H1 (cell line): ENCODE measurements around the gene SFMBT2. TPM values are rescaled to one million over a fixed set of nuclear protein-coding genes. Genes with fewer than 3 reads are reported as not detected.

Source experiments
- CTCF ChIA-PET: fragments of 300-600 bp; sonication (Branson Sonifier 250); formaldehyde crosslinking; loops from one replicate; lab custom pipeline; 2021; ENCODE audit not compliant: partially characterized antibody; lab: Charles Lee
- POLR2A ChIA-PET: fragments of 300-600 bp; sonication (Branson Sonifier 250); formaldehyde crosslinking; loops from one replicate; lab custom pipeline; 2021; ENCODE audit warnings: inconsistent platforms; ENCODE audit not compliant: partially characterized antibody; lab: Charles Lee
- DNase-seq, 2 experiments: peaks; one replicate each; pipeline versions ENCODE4 v3.0.0 to v3.0.0-alpha.2; 2010 to 2022; ENCODE audit warnings: low spot score in 2 of 2, low read depth in 1 of 2, mixed read lengths in 1 of 2
- FAIRE-seq: peaks from 2 replicates; lab custom pipeline; 2011; peaks lifted over from hg19 to GRCh38; lab: Jason Lieb, UNC
- H2AFZ ChIP-seq: 2 replicates; pipeline ENCODE4 v1.8.1; 2012; ENCODE audit warnings: low read length, inconsistent platforms
- H2AK5ac ChIP-seq: 2 replicates; pipeline ENCODE4 v1.6.1; 2013; ENCODE audit warnings: low read depth, low read length
- H2BK120ac ChIP-seq: replicated peaks from 2 replicates; pipeline ENCODE3; 2013; ENCODE audit warnings: low read depth, low read length, inconsistent platforms
- H2BK12ac ChIP-seq: 2 replicates; pipeline ENCODE4 v1.6.1; 2013; ENCODE audit warnings: low read depth, low read length
- H2BK15ac ChIP-seq: 2 replicates; pipeline ENCODE4 v1.6.1; 2013; ENCODE audit warnings: low read length
- H2BK20ac ChIP-seq: 2 replicates; pipeline ENCODE4 v1.6.1; 2013; ENCODE audit warnings: low read length
- H2BK5ac ChIP-seq: 2 replicates; pipeline ENCODE4 v1.6.1; 2013; ENCODE audit warnings: low read depth, low read length
- H3K14ac ChIP-seq: 2 replicates; pipeline ENCODE4 v1.6.1; 2013; ENCODE audit warnings: inconsistent platforms; ENCODE audit not compliant: insufficient read length
- H3K18ac ChIP-seq: 2 replicates; pipeline ENCODE4 v1.6.1; 2013; ENCODE audit warnings: low read length; ENCODE audit errors: extremely low read depth
- H3K23ac ChIP-seq: 2 replicates; pipeline ENCODE4 v1.6.1; 2013; ENCODE audit warnings: inconsistent platforms; ENCODE audit not compliant: insufficient read length
- H3K23me2 ChIP-seq: 2 replicates; pipeline ENCODE4 v1.6.1; 2013; ENCODE audit warnings: low read depth, low read length
- H3K27ac ChIP-seq: 2 replicates; pipeline ENCODE4 v1.6.1; 2011; ENCODE audit warnings: low read depth, low read length, inconsistent platforms
- H3K27me3 ChIP-seq, 4 experiments: replicated peaks in 1 of 4; 1 replicate in 1 of 4; 2 replicates in 3 of 4; pipeline versions ENCODE4 v1.6.1 to v1.8.1; 2011 to 2013; ENCODE audit warnings: low read length in 3 of 4, mild to moderate bottlenecking in 3 of 4, inconsistent platforms in 2 of 4, mixed read lengths in 2 of 4, moderate library complexity in 1 of 4; ENCODE audit not compliant: control insufficient read depth in 3 of 4, insufficient read depth in 3 of 4; ENCODE audit errors: extremely low read depth in 1 of 4
- H3K36me3 ChIP-seq, 4 experiments: 2 replicates each; pipeline versions ENCODE4 v1.6.1 to v1.8.1; 2011 to 2013; ENCODE audit warnings: mild to moderate bottlenecking in 4 of 4, low read length in 3 of 4, moderate library complexity in 2 of 4, control low read depth in 1 of 4, inconsistent platforms in 1 of 4; ENCODE audit not compliant: insufficient read depth in 4 of 4, control insufficient read depth in 2 of 4
- H3K4ac ChIP-seq: replicated peaks from 2 replicates; pipeline ENCODE3; 2013; ENCODE audit warnings: low read length, low read depth, mixed read lengths, inconsistent platforms; ENCODE audit not compliant: insufficient read length
- H3K4me1 ChIP-seq, 4 experiments: replicated peaks in 1 of 4; 1 replicate in 1 of 4; 2 replicates in 3 of 4; pipeline versions ENCODE4 v1.6.1 to v1.8.1; 2011 to 2013; ENCODE audit warnings: low read length in 3 of 4, inconsistent platforms in 2 of 4, mixed read lengths in 1 of 4; ENCODE audit not compliant: insufficient read depth in 4 of 4, control insufficient read depth in 3 of 4
- H3K4me2 ChIP-seq, 2 experiments: 2 replicates each; pipeline versions ENCODE4 v1.6.1 to v1.8.1; 2011 to 2013; ENCODE audit warnings: low read depth in 2 of 2, low read length in 2 of 2, control low read depth in 1 of 2, inconsistent platforms in 1 of 2, mild to moderate bottlenecking in 1 of 2; ENCODE audit not compliant: insufficient read depth in 1 of 2
- H3K4me3 ChIP-seq, 4 experiments: fragments of 200-600, 300-600 bp in 1 of 4; sonication (generic), shearing (Covaris generic), sonication (Bioruptor Twin) in 1 of 4; 2 replicates each; pipeline versions ENCODE4 v1.5.1 to v1.8.1; 2011 to 2016; ENCODE audit warnings: low read length in 4 of 4, low read depth in 3 of 4, control low read depth in 2 of 4, inconsistent platforms in 2 of 4, mild to moderate bottlenecking in 2 of 4, mixed read lengths in 1 of 4, moderate library complexity in 1 of 4; ENCODE audit not compliant: insufficient read depth in 2 of 4; ENCODE audit errors: extremely low read depth in 1 of 4
- H3K56ac ChIP-seq: replicated peaks from 2 replicates; pipeline ENCODE3; 2013; ENCODE audit warnings: low read depth, mild to moderate bottlenecking, mixed read lengths, low read length, inconsistent platforms; ENCODE audit not compliant: insufficient read length
- H3K79me1 ChIP-seq: 2 replicates; pipeline ENCODE4 v1.6.1; 2013; ENCODE audit warnings: low read depth, low read length, control low read depth
- H3K79me2 ChIP-seq, 2 experiments: 2 replicates each; pipeline versions ENCODE4 v1.6.1 to v1.8.1; 2012 to 2013; ENCODE audit warnings: low read length in 2 of 2, mild to moderate bottlenecking in 2 of 2, inconsistent platforms in 1 of 2; ENCODE audit not compliant: insufficient read depth in 2 of 2, control insufficient read depth in 1 of 2
- H3K9ac ChIP-seq, 4 experiments: replicated peaks in 1 of 4; 1 replicate in 1 of 4; 2 replicates in 3 of 4; pipeline versions ENCODE4 v1.6.1 to v1.8.1; 2011 to 2013; ENCODE audit warnings: low read depth in 3 of 4, low read length in 3 of 4, control low read depth in 2 of 4, mild to moderate bottlenecking in 2 of 4, moderate library complexity in 2 of 4, inconsistent platforms in 1 of 4; ENCODE audit errors: extremely low read depth in 1 of 4
- H3K9me3 ChIP-seq, 2 experiments: 2 replicates each; pipeline versions ENCODE4 v1.6.1 to v1.8.1; 2012 to 2013; ENCODE audit warnings: mild to moderate bottlenecking in 2 of 2, moderate library complexity in 2 of 2, control low read depth in 1 of 2, inconsistent platforms in 1 of 2, low read depth in 1 of 2, low read length in 1 of 2, mixed read lengths in 1 of 2; ENCODE audit not compliant: insufficient read depth in 2 of 2
- H4K20me1 ChIP-seq, 2 experiments: replicated peaks in 1 of 2; 2 replicates each; pipeline versions ENCODE3 to v1.8.1; 2011 to 2013; ENCODE audit warnings: inconsistent platforms in 2 of 2, low read length in 2 of 2, mild to moderate bottlenecking in 1 of 2; ENCODE audit not compliant: insufficient read depth in 2 of 2, control insufficient read depth in 1 of 2
- H4K5ac ChIP-seq: 2 replicates; pipeline ENCODE4 v1.6.1; 2013; ENCODE audit warnings: low read length, low read depth, mixed read lengths, inconsistent platforms; ENCODE audit not compliant: insufficient read length
- H4K8ac ChIP-seq: 2 replicates; pipeline ENCODE4 v1.8.0; 2013; ENCODE audit warnings: mild to moderate bottlenecking, moderate library complexity, low read length, inconsistent platforms; ENCODE audit not compliant: insufficient read depth; ENCODE audit errors: extremely low read depth
- H4K91ac ChIP-seq: replicated peaks from 2 replicates; pipeline ENCODE3; 2013; ENCODE audit warnings: low read length, mixed read lengths, inconsistent platforms; ENCODE audit not compliant: insufficient read length
- CHD1 ChIP-seq: IDR thresholded peaks from 2 replicates; pipeline ENCODE4 v1.6.1; 2012; ENCODE audit warnings: low read depth, low read length, improper control_type of control experiment
- CREB1 ChIP-seq: IDR thresholded peaks from 2 replicates; pipeline ENCODE4 v1.6.1; 2012; ENCODE audit warnings: inconsistent platforms
- FOSL1 ChIP-seq: IDR thresholded peaks from 2 replicates; pipeline ENCODE4 v1.6.1; 2011; ENCODE audit warnings: mild to moderate bottlenecking, low read depth, low read length, moderate library complexity; ENCODE audit not compliant: insufficient read depth
- NRF1 ChIP-seq: IDR thresholded peaks from 2 replicates; pipeline ENCODE4 v1.6.1; 2011; ENCODE audit warnings: mild to moderate bottlenecking, low read depth, low read length, improper control_type of control experiment
- POLR2AphosphoS5 ChIP-seq: IDR thresholded peaks from 2 replicates; pipeline ENCODE4 v1.6.1; 2011; ENCODE audit warnings: low read depth, low read length
- RBBP5 ChIP-seq: IDR thresholded peaks from 2 replicates; pipeline ENCODE4 v1.7.1; 2012; ENCODE audit warnings: low read depth, mild to moderate bottlenecking, inconsistent platforms, low read length, moderate library complexity, borderline replicate concordance
- TCF12 ChIP-seq: IDR thresholded peaks from 2 replicates; pipeline ENCODE4 v1.6.1; 2011; ENCODE audit warnings: low read depth, mild to moderate bottlenecking, low read length
- WGBS, 2 experiments: shearing (Covaris generic) in 1 of 2; methylation state at CpG; one replicate each; pipeline versions ENCODE4 v1.1.6 to v1.1.7; 2013 to 2015; ENCODE audit warnings: low lambda C conversion rate in 2 of 2, mixed read lengths in 2 of 2, inconsistent platforms in 1 of 2, low coverage in 1 of 2, missing lambda C conversion rate in 1 of 2; ENCODE audit not compliant: insufficient replicate concordance in 2 of 2, insufficient coverage in 1 of 2, insufficient read length in 1 of 2; ENCODE audit errors: extremely low coverage in 1 of 2, missing lambda C conversion rate in 1 of 2; 5-methylcytosine and 5-hydroxymethylcytosine counted together
- polyA plus RNA-seq, 7 experiments: library from polyadenylated mRNA; depleted of rRNA in 3 of 7; stranded (reverse) in 5 of 7; unstranded in 2 of 7; fragments of >200 nt in 5 of 7; fragments of 200-250 nt in 2 of 7; gene quantifications; 1 replicate in 5 of 7; 2 replicates in 1 of 7; 4 replicates in 1 of 7; pipeline versions ENCODE4 v1.2.1 to v1.2.3, GENCODE V29; 2011 to 2013; ENCODE audit warnings: missing spikeins in 2 of 7, mixed read lengths in 2 of 7
- total RNA-seq: library from RNA; stranded (reverse); fragmentation: NEBNext Ultra II Directional; extraction: Animal tissue kit (Norgen Biotek cat#: 25700); gene quantifications from 2 replicates; pipeline ENCODE4 v1.2.1, GENCODE V29; 2021
- TF ChIP-seq, protein P1 (sequence below): IDR thresholded peaks from 2 replicates; pipeline ENCODE4 v1.6.1; 2012; ENCODE audit warnings: inconsistent platforms

SFMBT2 gene
- total and polyA plus RNA-seq, 2 of the 8 experiments (the other 6 are each of a cell fraction or from before 2014, with no cell fraction given) = 2.9 to 11.0 TPM

DNA sequence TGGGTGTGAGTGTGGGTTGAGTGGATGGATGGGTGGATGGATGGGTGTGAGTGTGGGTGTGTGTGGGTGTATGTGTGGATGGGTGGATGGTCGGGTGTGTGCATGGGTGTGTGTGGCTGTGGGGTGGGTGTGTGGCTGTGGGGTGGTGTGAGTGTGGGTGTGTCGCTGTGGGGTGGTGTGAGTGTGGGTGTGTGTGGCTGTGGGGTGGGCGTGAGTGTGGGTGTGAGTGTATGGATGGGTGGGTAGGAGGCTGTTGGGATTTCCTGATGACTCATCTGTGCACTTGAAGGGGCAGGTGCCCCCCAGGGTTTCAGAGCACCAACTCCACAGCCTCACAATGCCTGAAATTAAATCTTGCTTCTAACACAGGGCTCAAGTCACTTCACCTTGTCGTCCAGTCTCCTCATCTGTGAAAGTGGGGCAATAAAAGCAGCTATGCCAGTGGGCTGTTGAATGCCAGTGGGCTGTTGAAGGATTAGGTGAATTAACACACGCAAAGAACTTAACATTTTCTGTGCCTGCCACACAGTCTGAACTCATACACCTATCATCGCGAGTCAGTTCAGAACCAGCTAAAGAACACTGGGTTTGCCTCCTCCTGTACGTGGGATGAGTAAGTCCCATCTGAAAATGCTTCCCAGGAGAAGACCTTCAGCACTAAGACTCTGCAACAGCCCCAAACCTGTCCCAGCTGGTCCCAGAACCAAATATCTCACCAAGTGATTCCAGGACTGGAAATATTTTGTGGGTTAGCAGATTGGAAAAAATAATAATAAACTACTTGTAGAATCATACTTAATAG lies 32.0 kb downstream of the SFMBT2 start:
- Histone ChIP-seq H2AK5ac (no peak overlapping the region), H3K18ac (no peak overlapping the region), H4K8ac (no peak overlapping the region), H3K4me3 (no peak overlapping the region), H2AFZ (no peak overlapping the region), H3K27me3 (no peaks in the 10 kb centered on the region), H2BK120ac (no peak overlapping the region), H3K14ac (no peak overlapping the region), H3K23ac (no peak overlapping the region), H2BK20ac (no peak overlapping the region), H3K4ac (no peak overlapping the region), H3K9ac (no peak overlapping the region), H3K4me2 (no peak overlapping the region), H3K79me1 (peaks cover 2% of the 10 kb centered on the region), H3K79me2 (no peaks in the 10 kb centered on the region), H3K23me2 (peaks cover 5% of the 10 kb centered on the region; the same call in 1 of the 2 replicates), H2BK12ac (no peak overlapping the region), H4K91ac (no peak overlapping the region), H3K9me3 (peaks cover 0 to 4% of the 10 kb centered on the region in 2 experiments; a peak in 1 of 4 replicates), H3K4me1 (no peaks in the 10 kb centered on the region), H2BK5ac (no peak overlapping the region), H2BK15ac (no peak overlapping the region), H3K36me3 (peaks cover 2 to 28% (median 11%) of the 10 kb centered on the region in 4 experiments; a peak in 6 of 8 replicates), H3K56ac (peak overlapping the region; percentile 61), H4K20me1 (no peaks in the 10 kb centered on the region), H3K27ac (no peak overlapping the region), H4K5ac (no peak overlapping the region)
- ChIA-PET CTCF (no interaction called here), POLR2A (interaction anchor here (0.6 kb wide), 1 partner anchor 285 kb away, joined by 3 read pairs; no protein-coding TSS in a partner anchor)
- DNase-seq = no peak
- 90% methylated on average over 8 of the region's 8 CpGs; no CpG with 5 or more reads in 1 of the 2 experiments for WGBS, 2 experiments
- no peak for FAIRE-seq
- TF ChIP-seq, protein P1, sequence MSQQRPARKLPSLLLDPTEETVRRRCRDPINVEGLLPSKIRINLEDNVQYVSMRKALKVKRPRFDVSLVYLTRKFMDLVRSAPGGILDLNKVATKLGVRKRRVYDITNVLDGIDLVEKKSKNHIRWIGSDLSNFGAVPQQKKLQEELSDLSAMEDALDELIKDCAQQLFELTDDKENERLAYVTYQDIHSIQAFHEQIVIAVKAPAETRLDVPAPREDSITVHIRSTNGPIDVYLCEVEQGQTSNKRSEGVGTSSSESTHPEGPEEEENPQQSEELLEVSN = no peak
- TF ChIP-seq FOSL1 (no peak), TCF12 (no peak), CREB1 (no peak), NRF1 (no peak), CHD1 (no peak), RBBP5 (no peak), POLR2AphosphoS5 (no peak)
